Measurements from ENCODE around the gene SLC25A36.

Gene SLC25A36

DNA sequence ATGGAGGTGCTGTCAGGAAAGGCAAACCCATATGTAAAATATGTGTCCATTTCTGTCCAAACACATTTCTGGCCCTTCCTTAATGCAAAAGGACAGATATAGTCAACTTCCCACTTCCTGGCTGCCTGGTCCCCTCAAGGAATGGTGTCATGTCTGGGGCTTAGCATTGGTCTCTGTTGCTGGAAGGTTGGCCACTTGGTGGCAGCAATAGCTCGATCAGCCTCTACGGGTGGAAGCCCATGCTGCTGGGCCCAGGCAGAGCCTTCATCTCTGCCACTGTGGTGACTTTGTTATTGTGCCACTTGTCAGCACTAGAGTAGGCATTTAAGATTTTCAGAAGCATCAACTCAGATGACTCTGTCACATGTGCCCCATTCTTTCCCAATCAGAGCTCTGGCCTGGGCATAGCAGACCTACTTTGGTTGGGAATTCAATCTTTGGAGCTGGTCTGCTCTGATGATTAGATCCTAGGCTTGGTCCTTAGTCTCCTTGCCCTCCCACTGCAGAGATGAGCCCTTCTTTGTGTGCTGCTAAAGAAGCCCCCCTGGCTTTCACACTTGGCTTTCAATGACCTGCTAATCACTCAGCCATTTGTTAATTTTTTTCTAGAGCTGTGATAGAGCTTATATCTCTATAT, 58.5 kb downstream of the SLC25A36 start:
- TF ChIP-seq, protein P1, sequence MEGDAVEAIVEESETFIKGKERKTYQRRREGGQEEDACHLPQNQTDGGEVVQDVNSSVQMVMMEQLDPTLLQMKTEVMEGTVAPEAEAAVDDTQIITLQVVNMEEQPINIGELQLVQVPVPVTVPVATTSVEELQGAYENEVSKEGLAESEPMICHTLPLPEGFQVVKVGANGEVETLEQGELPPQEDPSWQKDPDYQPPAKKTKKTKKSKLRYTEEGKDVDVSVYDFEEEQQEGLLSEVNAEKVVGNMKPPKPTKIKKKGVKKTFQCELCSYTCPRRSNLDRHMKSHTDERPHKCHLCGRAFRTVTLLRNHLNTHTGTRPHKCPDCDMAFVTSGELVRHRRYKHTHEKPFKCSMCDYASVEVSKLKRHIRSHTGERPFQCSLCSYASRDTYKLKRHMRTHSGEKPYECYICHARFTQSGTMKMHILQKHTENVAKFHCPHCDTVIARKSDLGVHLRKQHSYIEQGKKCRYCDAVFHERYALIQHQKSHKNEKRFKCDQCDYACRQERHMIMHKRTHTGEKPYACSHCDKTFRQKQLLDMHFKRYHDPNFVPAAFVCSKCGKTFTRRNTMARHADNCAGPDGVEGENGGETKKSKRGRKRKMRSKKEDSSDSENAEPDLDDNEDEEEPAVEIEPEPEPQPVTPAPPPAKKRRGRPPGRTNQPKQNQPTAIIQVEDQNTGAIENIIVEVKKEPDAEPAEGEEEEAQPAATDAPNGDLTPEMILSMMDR (IDR thresholded peaks at IDR 0.05) = peak; percentile 55 to 56
- Histone ChIP-seq H3K9me3 (no peaks in the 10 kb centered on the region), H3K36me3 (no peaks in the 10 kb centered on the region), H3K27me3 (no peaks in the 10 kb centered on the region), H3K4me1 (no peaks in the 10 kb centered on the region), H3K4me3 (no peak overlapping the region), H3K27ac (no peak overlapping the region)
- intact Hi-C loops (cut with DNase I; ENCODE audit: low total_unique reads) = no loop called here
- peak; percentile 34 to 67 for DNase-seq

DNA sequence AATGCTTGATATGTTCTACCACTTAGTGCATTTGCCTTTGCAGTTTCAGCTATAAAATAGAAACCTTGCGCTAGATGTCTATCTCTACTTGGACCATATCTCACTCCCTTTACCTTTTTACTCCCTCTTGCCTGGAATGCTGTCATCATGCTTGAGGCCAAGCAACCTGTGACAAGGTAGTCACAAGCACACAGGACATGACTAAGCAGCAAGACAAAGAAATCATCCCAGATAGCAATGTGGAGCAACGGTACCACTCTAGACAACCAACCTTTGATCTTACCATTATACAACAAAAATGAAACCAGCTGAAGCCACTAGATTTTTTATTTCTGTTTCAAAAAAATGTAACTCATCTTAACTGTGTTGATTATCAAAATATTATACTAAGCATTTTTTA, 59.0 kb downstream of the SLC25A36 start:
- Histone ChIP-seq H3K4me1 (no peaks in the 10 kb centered on the region), H3K36me3 (no peaks in the 10 kb centered on the region), H3K27ac (no peak overlapping the region), H3K9me3 (no peaks in the 10 kb centered on the region), H3K27me3 (no peaks in the 10 kb centered on the region), H3K4me3 (no peak overlapping the region)
- TF ChIP-seq, protein P1 (IDR thresholded peaks at IDR 0.05) = no peak
- no peak for DNase-seq
- intact Hi-C loops (cut with DNase I; ENCODE audit: low total_unique reads) = no loop called here

DNA sequence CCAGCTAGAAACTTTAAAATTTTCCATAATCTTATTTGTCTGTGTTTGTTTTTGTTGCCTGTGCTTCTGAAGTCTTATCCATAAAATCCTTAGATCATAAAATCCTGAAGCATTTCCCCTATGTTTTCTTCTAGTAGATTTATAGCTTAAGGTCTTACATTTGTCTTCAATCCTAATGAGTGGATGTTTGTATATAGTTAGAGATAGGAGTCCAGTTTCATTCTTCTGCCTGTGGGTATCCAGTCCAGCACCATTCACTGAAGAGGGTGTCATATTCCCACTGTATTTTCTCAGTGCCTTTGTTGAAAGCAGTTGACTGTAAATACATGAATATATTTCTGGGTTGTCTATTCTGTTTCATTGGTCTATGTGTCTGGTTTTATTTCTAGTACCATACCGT, 64.7 kb downstream of the SLC25A36 start:
- DNase-seq = no peak
- H3K4me3 ChIP-seq = no peak overlapping the region
- H3K4me1 ChIP-seq = peaks cover 0 to 1% (median 0%) of the 10 kb centered on the region in 4 donors
- H3K36me3 ChIP-seq = no peaks in the 10 kb centered on the region
- intact Hi-C loops (cut with DNase I; ENCODE audit: low total_unique reads) = loop anchor here (5.0 kb wide), 1 partner anchor 101 kb away; no protein-coding TSS in a partner anchor
- TF ChIP-seq, protein P1 (IDR thresholded peaks at IDR 0.05) = no peak
- H3K27ac ChIP-seq = no peak overlapping the region
- no peaks in the 10 kb centered on the region for H3K9me3 ChIP-seq
- peaks cover 0 to 4% of the 10 kb centered on the region in 2 donors for H3K27me3 ChIP-seq

DNA sequence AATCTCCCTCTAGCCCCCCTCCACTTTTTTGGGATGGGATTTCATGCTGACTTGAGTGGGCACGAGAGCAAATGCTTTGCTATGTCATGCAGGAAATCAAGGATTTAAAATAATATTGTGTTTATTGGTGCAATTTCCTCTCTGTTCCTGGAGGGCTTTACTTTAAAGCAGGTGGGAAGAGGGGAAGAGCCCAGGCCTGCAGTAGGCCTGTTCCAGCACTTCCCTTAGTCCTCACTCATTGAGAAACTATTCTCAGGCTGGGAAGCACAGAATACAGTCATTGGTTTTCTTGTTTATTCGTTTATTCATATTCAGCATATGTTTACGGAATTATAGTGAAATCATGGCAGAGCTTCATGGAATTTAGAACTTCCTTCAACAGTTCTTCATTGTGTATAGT, 67.9 kb downstream of the SLC25A36 start:
- H3K9me3 ChIP-seq = no peaks in the 10 kb centered on the region
- no peak for DNase-seq
- TF ChIP-seq, protein P1 (IDR thresholded peaks at IDR 0.05) = no peak
- H3K4me1 ChIP-seq = peaks cover 0 to 5% (median 0%) of the 10 kb centered on the region in 4 donors
- no peak overlapping the region for H3K4me3 ChIP-seq
- intact Hi-C loops (cut with DNase I; ENCODE audit: low total_unique reads) = loop anchor here (5.0 kb wide), 1 partner anchor 98 kb away; no protein-coding TSS in a partner anchor
- H3K27me3 ChIP-seq = peaks cover 0 to 4% of the 10 kb centered on the region in 2 donors
- H3K27ac ChIP-seq = no peak overlapping the region
- no peaks in the 10 kb centered on the region for H3K36me3 ChIP-seq

DNA sequence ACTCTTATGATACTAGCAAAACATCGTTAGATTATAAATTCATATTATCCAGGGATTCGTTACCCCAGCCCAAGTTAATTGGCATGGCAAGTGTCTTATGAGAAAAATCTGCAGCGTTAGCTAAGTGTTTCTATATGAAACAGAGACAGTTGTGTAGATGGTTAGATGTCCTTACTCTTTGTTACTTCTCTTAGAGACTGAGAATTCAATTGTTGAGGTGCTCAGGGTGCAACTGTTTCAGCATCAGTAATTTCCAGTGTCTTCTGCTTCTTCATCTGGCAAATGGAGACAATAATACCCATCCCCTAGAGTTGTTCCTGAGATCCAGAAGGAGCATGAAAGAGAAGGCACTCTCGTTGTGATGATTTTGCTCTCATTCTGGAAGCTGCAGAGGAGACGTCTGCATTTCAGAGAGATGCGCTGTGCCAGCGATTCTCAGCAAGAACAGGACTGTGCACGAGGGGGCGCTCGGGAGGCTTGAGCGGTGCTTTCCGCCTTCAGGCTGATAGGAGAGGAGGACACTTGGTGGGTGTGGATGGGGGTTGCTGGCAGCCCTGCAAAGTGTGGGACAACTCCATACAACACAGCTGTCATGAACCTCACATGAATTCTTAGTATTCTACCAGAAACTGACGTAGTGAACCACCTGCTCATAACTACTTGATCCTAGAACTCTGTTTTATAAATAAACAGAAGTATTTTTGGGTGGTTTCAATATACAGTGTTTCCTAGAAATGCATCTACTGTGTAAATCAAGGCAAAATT, 69.8 kb downstream of the SLC25A36 start:
- TF ChIP-seq, protein P1 (IDR thresholded peaks at IDR 0.05) = peak; percentile 65 to 74
- peak; percentile 68 to 77 for DNase-seq
- intact Hi-C loops (cut with DNase I; ENCODE audit: low total_unique reads) = no loop called here
- Histone ChIP-seq H3K36me3 (no peaks in the 10 kb centered on the region), H3K9me3 (no peaks in the 10 kb centered on the region), H3K27me3 (peaks cover 0 to 4% of the 10 kb centered on the region in 2 donors), H3K27ac (no peak overlapping the region), H3K4me1 (peaks cover 0 to 5% (median 0%) of the 10 kb centered on the region in 4 donors), H3K4me3 (no peak overlapping the region)

Data from tibial artery (tissue), 4 donors.